Measurements from ENCODE around the gene GRHL1. TPM values are rescaled to one million over a fixed set of nuclear protein-coding genes. Genes with fewer than 3 reads are reported as not detected.

GRHL1 gene, protein sequence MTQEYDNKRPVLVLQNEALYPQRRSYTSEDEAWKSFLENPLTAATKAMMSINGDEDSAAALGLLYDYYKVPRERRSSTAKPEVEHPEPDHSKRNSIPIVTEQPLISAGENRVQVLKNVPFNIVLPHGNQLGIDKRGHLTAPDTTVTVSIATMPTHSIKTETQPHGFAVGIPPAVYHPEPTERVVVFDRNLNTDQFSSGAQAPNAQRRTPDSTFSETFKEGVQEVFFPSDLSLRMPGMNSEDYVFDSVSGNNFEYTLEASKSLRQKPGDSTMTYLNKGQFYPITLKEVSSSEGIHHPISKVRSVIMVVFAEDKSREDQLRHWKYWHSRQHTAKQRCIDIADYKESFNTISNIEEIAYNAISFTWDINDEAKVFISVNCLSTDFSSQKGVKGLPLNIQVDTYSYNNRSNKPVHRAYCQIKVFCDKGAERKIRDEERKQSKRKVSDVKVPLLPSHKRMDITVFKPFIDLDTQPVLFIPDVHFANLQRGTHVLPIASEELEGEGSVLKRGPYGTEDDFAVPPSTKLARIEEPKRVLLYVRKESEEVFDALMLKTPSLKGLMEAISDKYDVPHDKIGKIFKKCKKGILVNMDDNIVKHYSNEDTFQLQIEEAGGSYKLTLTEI
- polyA plus RNA-seq (2013) = 83.2 and 86.1 TPM in 2 replicates

DNA sequence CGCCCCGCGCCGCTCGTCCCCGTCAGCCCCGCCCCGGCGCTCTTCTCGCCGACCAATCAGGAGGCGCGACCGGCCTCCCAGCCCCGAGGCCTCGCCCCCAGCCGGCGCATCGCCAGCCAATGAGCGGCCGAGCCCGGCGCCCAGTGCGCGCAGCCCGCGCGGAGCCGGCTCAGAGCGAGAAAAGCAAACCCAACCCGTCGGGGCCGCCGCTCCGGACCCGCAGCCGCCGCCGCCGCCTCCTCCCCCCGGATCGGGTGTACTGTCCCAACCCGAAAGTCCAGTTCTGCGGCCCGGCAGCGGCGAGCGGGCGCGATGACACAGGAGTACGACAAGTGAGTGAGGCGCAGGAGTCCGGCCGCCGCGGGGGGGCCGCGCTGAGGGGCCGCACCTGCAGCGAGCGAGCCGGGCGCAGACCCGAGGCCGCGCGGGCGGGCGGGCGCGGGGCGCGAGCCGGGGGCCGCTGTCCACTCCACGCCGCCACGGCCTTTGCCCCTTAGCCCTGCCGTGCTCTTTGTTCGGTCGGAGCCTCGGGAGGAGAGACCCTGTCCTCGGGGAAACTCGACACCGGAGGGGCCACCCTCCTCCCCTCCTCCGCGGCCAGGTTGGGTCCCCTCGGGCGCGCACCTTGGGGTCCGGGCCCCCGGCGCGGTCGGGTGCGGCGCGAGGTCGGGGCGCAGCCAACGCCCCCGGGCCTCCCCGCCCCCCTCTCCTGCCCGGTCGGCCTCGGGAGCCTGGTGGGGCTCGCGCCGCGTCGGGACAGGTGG lies at the start of gene GRHL1:
Gene GRHL1, plus strand, starts transcription at position 172 of the 764 bp plus-strand sequence. Its CDS starts 141 bp downstream, at position 313.
- H3K79me2 ChIP-seq (ENCODE audit: control insufficient read depth, insufficient read depth, low read length, poor library complexity) = peaks cover 14% of the 10 kb centered on the region
- H4K8ac ChIP-seq (ENCODE audit: low read depth, low read length) = peak within 1 kb of the TSS; percentile 89
- H3K79me1 ChIP-seq (ENCODE audit: low read length) = peaks cover 19% of the 10 kb centered on the region
- peak within 1 kb of the TSS; percentile 81 for H3K18ac ChIP-seq (ENCODE audit: low read length)
- H3K9me3 ChIP-seq (ENCODE audit: insufficient read depth, low read depth, low read length) = no peaks in the 10 kb centered on the region
- H3K27ac ChIP-seq (ENCODE audit: low read depth, low read length) = peak within 1 kb of the TSS; percentile 93
- H3K4me3 ChIP-seq (ENCODE audit: low read depth, low read length) = peak within 1 kb of the TSS; percentile 89
- peak within 1 kb of the TSS; percentile 87 for H3K4me2 ChIP-seq (ENCODE audit: low read length)
- H2AK5ac ChIP-seq (ENCODE audit: low read length) = no peak within 1 kb of the TSS
- peaks cover 2 to 4% of the 10 kb centered on the region in 2 experiments for H3K4me1 ChIP-seq (ENCODE audit: control insufficient read depth in 1 of 2, insufficient read depth in 2 of 2, low read length in 2 of 2)
- H2BK12ac ChIP-seq (ENCODE audit: low read length) = peak within 1 kb of the TSS; percentile 76
- H4K12ac ChIP-seq (ENCODE audit: low read depth, low read length) = peak within 1 kb of the TSS; percentile 64
- no CpG with 5 or more reads among the region's 111 CpGs for WGBS (ENCODE audit: extremely low coverage, insufficient coverage, insufficient read length)
- DNase-seq = peak; percentile 97 to 99
- H3K36me3 ChIP-seq (ENCODE audit: control insufficient read depth in 1 of 2, insufficient read depth in 2 of 2, low read length in 2 of 2) = peaks cover 0 to 7% of the 10 kb centered on the region in 2 experiments
- H3K14ac ChIP-seq (ENCODE audit: low read length) = peak within 1 kb of the TSS; percentile 86
- H2AFZ ChIP-seq (ENCODE audit: insufficient read depth, low read length, poor library complexity) = peak within 1 kb of the TSS; percentile 85
- H2BK5ac ChIP-seq (ENCODE audit: low read depth, low read length, poor library complexity) = peak within 1 kb of the TSS; percentile 85
- H3K4ac ChIP-seq (ENCODE audit: low read depth, low read length) = peak within 1 kb of the TSS; percentile 41
- H3K23ac ChIP-seq (ENCODE audit: low read length) = no peak within 1 kb of the TSS
- H3K27me3 ChIP-seq (ENCODE audit: insufficient read depth, low read length) = no peaks in the 10 kb centered on the region
- H4K91ac ChIP-seq (ENCODE audit: low read depth, low read length) = peak within 1 kb of the TSS; percentile 87
- H3K9ac ChIP-seq (ENCODE audit: low read length) = peak within 1 kb of the TSS; percentile 89
- peak within 1 kb of the TSS; percentile 63 for H2BK120ac ChIP-seq (ENCODE audit: insufficient read depth, low read length, poor library complexity)

- no peak overlapping the region for H3K18ac ChIP-seq (ENCODE audit: low read length)
- H4K91ac ChIP-seq (ENCODE audit: low read depth, low read length) = no peak overlapping the region
- no peak overlapping the region for H2BK12ac ChIP-seq (ENCODE audit: low read length)
- no peak overlapping the region for H2BK5ac ChIP-seq (ENCODE audit: low read depth, low read length, poor library complexity)
- no peak overlapping the region for H3K4me3 ChIP-seq (ENCODE audit: low read depth, low read length)
- peaks cover 2% of the 10 kb centered on the region for H3K9me3 ChIP-seq (ENCODE audit: insufficient read depth, low read depth, low read length)
- no peaks in the 10 kb centered on the region for H3K4me1 ChIP-seq (ENCODE audit: control insufficient read depth in 1 of 2, insufficient read depth in 2 of 2, low read length in 2 of 2)
- no peak overlapping the region for H2AFZ ChIP-seq (ENCODE audit: insufficient read depth, low read length, poor library complexity)
- H3K4me2 ChIP-seq (ENCODE audit: low read length) = no peak overlapping the region
- H3K79me2 ChIP-seq (ENCODE audit: control insufficient read depth, insufficient read depth, low read length, poor library complexity) = no peaks in the 10 kb centered on the region
- H3K27ac ChIP-seq (ENCODE audit: low read depth, low read length) = no peak overlapping the region
- no peak overlapping the region for H3K4ac ChIP-seq (ENCODE audit: low read depth, low read length)
- H2AK5ac ChIP-seq (ENCODE audit: low read length) = no peak overlapping the region
- H2BK120ac ChIP-seq (ENCODE audit: insufficient read depth, low read length, poor library complexity) = no peak overlapping the region
- no peak overlapping the region for H3K14ac ChIP-seq (ENCODE audit: low read length)
- no CpG with 5 or more reads among the region's 1 CpG for WGBS (ENCODE audit: extremely low coverage, insufficient coverage, insufficient read length)
- H3K79me1 ChIP-seq (ENCODE audit: low read length) = no peaks in the 10 kb centered on the region
- H3K36me3 ChIP-seq (ENCODE audit: control insufficient read depth in 1 of 2, insufficient read depth in 2 of 2, low read length in 2 of 2) = peaks cover 0 to 1% of the 10 kb centered on the region in 2 experiments
- H3K23ac ChIP-seq (ENCODE audit: low read length) = no peak overlapping the region
- peak; percentile 76 to 99 for DNase-seq
- H3K9ac ChIP-seq (ENCODE audit: low read length) = no peak overlapping the region
- H4K8ac ChIP-seq (ENCODE audit: low read depth, low read length) = no peak overlapping the region
- no peak overlapping the region for H4K12ac ChIP-seq (ENCODE audit: low read depth, low read length)
- no peaks in the 10 kb centered on the region for H3K27me3 ChIP-seq (ENCODE audit: insufficient read depth, low read length)
Observed at GRCh38 chr2:9905413-9905812, 46.1 kb upstream of the GRHL1 start.

DNA sequence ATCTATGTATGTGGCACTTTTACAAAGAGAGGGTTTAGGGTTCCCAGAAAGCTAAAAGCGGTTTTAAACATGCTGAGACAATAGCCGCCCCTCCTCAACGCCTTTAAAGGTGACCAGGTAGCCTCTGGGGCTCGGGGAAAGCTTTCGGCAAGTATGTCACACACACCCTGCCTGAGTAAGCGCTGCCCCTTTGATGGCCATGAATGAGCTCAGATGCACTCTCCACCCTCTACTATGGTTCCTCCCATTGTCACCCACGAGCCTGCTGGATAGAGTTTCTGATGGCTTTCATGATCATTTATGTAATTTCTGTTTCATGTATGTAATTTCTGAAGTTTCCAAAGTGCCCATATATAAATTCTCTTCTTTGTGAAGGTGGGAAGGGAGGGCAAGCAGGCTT lies 44.1 kb upstream of the GRHL1 start:
- peaks cover 2% of the 10 kb centered on the region for H3K9me3 ChIP-seq (ENCODE audit: insufficient read depth, low read depth, low read length)
- H2BK120ac ChIP-seq (ENCODE audit: insufficient read depth, low read length, poor library complexity) = no peak overlapping the region
- no peak overlapping the region for H2AK5ac ChIP-seq (ENCODE audit: low read length)
- H2BK5ac ChIP-seq (ENCODE audit: low read depth, low read length, poor library complexity) = no peak overlapping the region
- H3K36me3 ChIP-seq (ENCODE audit: control insufficient read depth in 1 of 2, insufficient read depth in 2 of 2, low read length in 2 of 2) = no peaks in the 10 kb centered on the region
- no peak overlapping the region for H3K4ac ChIP-seq (ENCODE audit: low read depth, low read length)
- H2BK12ac ChIP-seq (ENCODE audit: low read length) = no peak overlapping the region
- no peak overlapping the region for H3K23ac ChIP-seq (ENCODE audit: low read length)
- H3K4me3 ChIP-seq (ENCODE audit: low read depth, low read length) = no peak overlapping the region
- WGBS (ENCODE audit: extremely low coverage, insufficient coverage, insufficient read length) = no CpG with 5 or more reads among the region's 7 CpGs
- peak in 1 of 2 donors; percentile 10 for DNase-seq
- H3K79me1 ChIP-seq (ENCODE audit: low read length) = no peaks in the 10 kb centered on the region
- no peaks in the 10 kb centered on the region for H3K79me2 ChIP-seq (ENCODE audit: control insufficient read depth, insufficient read depth, low read length, poor library complexity)
- H3K27ac ChIP-seq (ENCODE audit: low read depth, low read length) = no peak overlapping the region
- H3K27me3 ChIP-seq (ENCODE audit: insufficient read depth, low read length) = no peaks in the 10 kb centered on the region
- H3K4me2 ChIP-seq (ENCODE audit: low read length) = no peak overlapping the region
- H4K8ac ChIP-seq (ENCODE audit: low read depth, low read length) = no peak overlapping the region
- H3K14ac ChIP-seq (ENCODE audit: low read length) = no peak overlapping the region
- no peak overlapping the region for H3K9ac ChIP-seq (ENCODE audit: low read length)
- no peak overlapping the region for H3K18ac ChIP-seq (ENCODE audit: low read length)
- H4K91ac ChIP-seq (ENCODE audit: low read depth, low read length) = peak overlapping the region; percentile 20
- no peaks in the 10 kb centered on the region for H3K4me1 ChIP-seq (ENCODE audit: control insufficient read depth in 1 of 2, insufficient read depth in 2 of 2, low read length in 2 of 2)
- H4K12ac ChIP-seq (ENCODE audit: low read depth, low read length) = no peak overlapping the region
- H2AFZ ChIP-seq (ENCODE audit: insufficient read depth, low read length, poor library complexity) = no peak overlapping the region

- Histone ChIP-seq H3K4ac (ENCODE audit: low read depth, low read length) (no peak overlapping the region), H2BK120ac (ENCODE audit: insufficient read depth, low read length, poor library complexity) (no peak overlapping the region), H3K9me3 (ENCODE audit: insufficient read depth, low read depth, low read length) (peaks cover 2% of the 10 kb centered on the region), H2BK5ac (ENCODE audit: low read depth, low read length, poor library complexity) (no peak overlapping the region), H3K4me1 (ENCODE audit: control insufficient read depth in 1 of 2, insufficient read depth in 2 of 2, low read length in 2 of 2) (no peaks in the 10 kb centered on the region), H3K79me2 (ENCODE audit: control insufficient read depth, insufficient read depth, low read length, poor library complexity) (no peaks in the 10 kb centered on the region), H3K4me3 (ENCODE audit: low read depth, low read length) (no peak overlapping the region), H4K8ac (ENCODE audit: low read depth, low read length) (no peak overlapping the region), H4K12ac (ENCODE audit: low read depth, low read length) (no peak overlapping the region), H3K79me1 (ENCODE audit: low read length) (no peaks in the 10 kb centered on the region), H2AK5ac (ENCODE audit: low read length) (no peak overlapping the region), H3K14ac (ENCODE audit: low read length) (no peak overlapping the region), H3K9ac (ENCODE audit: low read length) (no peak overlapping the region), H3K36me3 (ENCODE audit: control insufficient read depth in 1 of 2, insufficient read depth in 2 of 2, low read length in 2 of 2) (peaks cover 0 to 2% of the 10 kb centered on the region in 2 experiments), H2BK12ac (ENCODE audit: low read length) (no peak overlapping the region), H2AFZ (ENCODE audit: insufficient read depth, low read length, poor library complexity) (no peak overlapping the region), H4K91ac (ENCODE audit: low read depth, low read length) (no peak overlapping the region), H3K4me2 (ENCODE audit: low read length) (no peak overlapping the region), H3K18ac (ENCODE audit: low read length) (no peak overlapping the region), H3K27me3 (ENCODE audit: insufficient read depth, low read length) (no peaks in the 10 kb centered on the region), H3K23ac (ENCODE audit: low read length) (no peak overlapping the region), H3K27ac (ENCODE audit: low read depth, low read length) (no peak overlapping the region)
- WGBS (ENCODE audit: extremely low coverage, insufficient coverage, insufficient read length) = no CpG with 5 or more reads among the region's 1 CpG
- DNase-seq = no peak
Observed at GRCh38 chr2:9908639-9909038, 42.9 kb upstream of the GRHL1 start.

Data from trophoblast cell (in vitro differentiated cells and primary cell).